ENCODE results near the gene OBP2A.

OBP2A gene

GRCh38 chr9:135504262-135505243 is 41.4 kb upstream of the OBP2A start:
- DNase-seq (ENCODE audit: extremely low spot score), result peak; percentile 60
- ChIA-PET CTCF (interaction anchor here (0.7 to 1.0 kb wide), 2 partner anchors 99 to 279 kb away, joined by 3 to 4 read pairs; no protein-coding TSS in a partner anchor), POLR2A (interaction anchor here (0.7 to 1.5 kb wide), 2 partner anchors 24 kb away, joined by 3 to 5 read pairs; no protein-coding TSS in a partner anchor)
- TF ChIP-seq ELF4 (IDR thresholded peaks at IDR 0.05) (no peak), CTBP1 (IDR thresholded peaks at IDR 0.05; ENCODE audit: borderline replicate concordance) (no peak)

DNA sequence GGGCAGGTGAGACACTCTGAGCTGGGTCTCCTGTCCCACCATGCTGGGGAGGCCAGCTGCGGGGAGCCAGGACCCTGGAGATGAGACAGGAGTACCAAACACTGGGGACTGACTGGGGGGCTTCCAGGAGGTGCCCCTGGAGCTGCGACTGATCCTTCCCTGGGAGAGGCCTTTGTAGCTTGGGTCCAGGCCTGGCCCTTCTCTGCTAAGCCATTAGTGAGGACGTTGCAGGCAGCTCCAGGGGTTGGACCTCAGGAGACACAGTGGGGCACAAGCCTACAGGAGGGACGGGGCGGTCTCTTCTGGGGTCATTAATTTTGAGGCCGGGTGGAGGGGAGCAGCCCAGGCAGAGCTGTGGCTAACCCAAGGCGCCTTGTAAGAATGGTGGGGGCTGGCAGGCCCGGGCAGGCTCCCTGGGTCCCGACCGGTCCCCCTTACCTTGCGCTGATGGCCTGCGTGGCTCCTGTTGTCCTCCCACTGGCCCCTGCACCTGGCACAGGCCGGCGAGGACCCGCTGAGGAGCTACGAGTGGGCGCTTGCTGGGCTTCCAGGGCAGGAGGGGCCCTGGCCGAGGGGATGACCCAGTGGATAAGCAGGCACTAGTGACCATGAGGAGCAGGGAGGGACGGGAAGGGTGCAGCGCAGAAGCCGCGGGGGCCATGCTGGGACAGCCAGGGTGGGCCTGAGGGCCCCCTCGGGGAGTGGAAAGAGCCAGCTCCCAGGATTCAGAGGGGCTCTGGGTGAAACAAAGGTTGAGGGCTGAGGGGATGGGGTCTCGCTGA is 40.3 kb upstream of the OBP2A start:
- POLR2A ChIA-PET, result interaction anchor here (1.5 kb wide), 1 partner anchor 25 kb away, joined by 5 read pairs; no protein-coding TSS in a partner anchor

DNA sequence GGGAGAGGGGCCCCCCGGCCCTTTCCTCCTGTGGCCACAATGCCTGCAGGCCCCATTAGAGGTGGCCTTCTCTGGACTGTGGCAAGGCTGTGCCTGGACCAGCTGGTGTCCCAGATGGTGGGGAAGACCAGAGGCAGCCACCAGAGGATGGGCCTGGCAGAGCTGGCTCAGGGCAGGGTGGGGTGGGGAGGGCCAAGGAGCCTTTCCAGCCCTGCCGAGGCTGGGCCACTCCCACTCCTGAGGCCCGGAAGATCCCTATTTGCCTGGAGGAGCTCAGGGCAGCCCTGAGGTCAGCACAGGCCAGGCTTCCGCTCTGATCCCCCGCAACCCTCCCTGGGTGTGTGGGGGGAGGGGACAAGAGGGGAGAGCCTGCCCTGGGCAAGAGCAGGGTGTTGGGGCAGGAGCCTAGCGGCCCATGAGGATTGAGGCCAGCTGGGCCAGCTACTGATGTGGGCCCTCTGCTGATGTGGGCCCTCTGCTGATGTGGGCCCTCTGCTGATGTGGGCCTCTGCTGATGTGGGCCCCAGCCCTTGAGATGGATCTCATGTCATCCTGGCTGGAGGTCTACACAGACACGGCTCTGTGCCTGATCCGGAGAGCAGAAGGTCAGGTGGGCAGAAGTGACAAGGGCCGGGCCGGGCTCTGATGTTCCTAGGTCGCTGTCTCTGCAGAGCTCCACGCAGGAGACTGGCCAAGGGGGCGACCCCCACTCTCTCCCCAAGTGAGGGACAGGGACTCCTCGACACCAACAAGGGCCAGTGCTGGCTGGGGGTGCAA is 39.4 kb upstream of the OBP2A start:
- CTCF ChIA-PET, result no interaction called here
- no peak for TF ChIP-seq TARDBP (IDR thresholded peaks at IDR 0.05)
- TF ChIP-seq ZNF384 (IDR thresholded peaks at IDR 0.05), result no peak
- TF ChIP-seq CTBP1 (IDR thresholded peaks at IDR 0.05; ENCODE audit: borderline replicate concordance), result no peak
- TF ChIP-seq SP1 (IDR thresholded peaks at IDR 0.05), result no peak
- no peak for TF ChIP-seq SUZ12 (IDR thresholded peaks at IDR 0.05)
- no peak for TF ChIP-seq NFRKB (IDR thresholded peaks at IDR 0.05)
- TF ChIP-seq HDGF (IDR thresholded peaks at IDR 0.05; ENCODE audit: borderline replicate concordance), result no peak
- TF ChIP-seq L3MBTL2 (conservative IDR thresholded peaks at IDR 0.05), result no peak
- TF ChIP-seq FOXA1 (IDR thresholded peaks at IDR 0.05), result no peak
- no peak for TF ChIP-seq BHLHE40 (IDR thresholded peaks at IDR 0.05; ENCODE audit: borderline replicate concordance)
- TF ChIP-seq, protein P1, sequence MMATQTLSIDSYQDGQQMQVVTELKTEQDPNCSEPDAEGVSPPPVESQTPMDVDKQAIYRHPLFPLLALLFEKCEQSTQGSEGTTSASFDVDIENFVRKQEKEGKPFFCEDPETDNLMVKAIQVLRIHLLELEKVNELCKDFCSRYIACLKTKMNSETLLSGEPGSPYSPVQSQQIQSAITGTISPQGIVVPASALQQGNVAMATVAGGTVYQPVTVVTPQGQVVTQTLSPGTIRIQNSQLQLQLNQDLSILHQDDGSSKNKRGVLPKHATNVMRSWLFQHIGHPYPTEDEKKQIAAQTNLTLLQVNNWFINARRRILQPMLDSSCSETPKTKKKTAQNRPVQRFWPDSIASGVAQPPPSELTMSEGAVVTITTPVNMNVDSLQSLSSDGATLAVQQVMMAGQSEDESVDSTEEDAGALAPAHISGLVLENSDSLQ (IDR thresholded peaks at IDR 0.05), result no peak
- TF ChIP-seq ARNT (IDR thresholded peaks at IDR 0.05), result no peak
- POLR2A ChIA-PET, result interaction anchor here (0.5 to 1.5 kb wide), 2 partner anchors 26 to 60 kb away, joined by 3 to 5 read pairs; no protein-coding TSS in a partner anchor
- no peak for DNase-seq (ENCODE audit: extremely low spot score)

More for the DNA sequence above, 40.3 kb upstream of the OBP2A start:
- no peak for DNase-seq (ENCODE audit: extremely low spot score)
- CTCF ChIA-PET, result interaction anchor here (0.6 kb wide), 1 partner anchor 1329 kb away, joined by 3 read pairs; no protein-coding TSS in a partner anchor
- TF ChIP-seq ELF4 (IDR thresholded peaks at IDR 0.05) (no peak), TARDBP (IDR thresholded peaks at IDR 0.05) (no peak), FOXM1 (IDR thresholded peaks at IDR 0.05; ENCODE audit: borderline replicate concordance) (no peak), ZNF384 (IDR thresholded peaks at IDR 0.05) (no peak), SUZ12 (IDR thresholded peaks at IDR 0.05) (no peak), LEF1 (IDR thresholded peaks at IDR 0.05; ENCODE audit: borderline replicate concordance) (no peak), CTBP1 (IDR thresholded peaks at IDR 0.05; ENCODE audit: borderline replicate concordance) (no peak), ARNT (IDR thresholded peaks at IDR 0.05) (no peak), FOXA1 (IDR thresholded peaks at IDR 0.05) (no peak), SP1 (IDR thresholded peaks at IDR 0.05) (no peak), HDGF (IDR thresholded peaks at IDR 0.05; ENCODE audit: borderline replicate concordance) (no peak), NFRKB (IDR thresholded peaks at IDR 0.05) (no peak), BHLHE40 (IDR thresholded peaks at IDR 0.05; ENCODE audit: borderline replicate concordance) (no peak), FOXK2 (IDR thresholded peaks at IDR 0.05) (no peak), L3MBTL2 (conservative IDR thresholded peaks at IDR 0.05) (no peak)
- TF ChIP-seq, protein P1 (IDR thresholded peaks at IDR 0.05), result no peak

DNA sequence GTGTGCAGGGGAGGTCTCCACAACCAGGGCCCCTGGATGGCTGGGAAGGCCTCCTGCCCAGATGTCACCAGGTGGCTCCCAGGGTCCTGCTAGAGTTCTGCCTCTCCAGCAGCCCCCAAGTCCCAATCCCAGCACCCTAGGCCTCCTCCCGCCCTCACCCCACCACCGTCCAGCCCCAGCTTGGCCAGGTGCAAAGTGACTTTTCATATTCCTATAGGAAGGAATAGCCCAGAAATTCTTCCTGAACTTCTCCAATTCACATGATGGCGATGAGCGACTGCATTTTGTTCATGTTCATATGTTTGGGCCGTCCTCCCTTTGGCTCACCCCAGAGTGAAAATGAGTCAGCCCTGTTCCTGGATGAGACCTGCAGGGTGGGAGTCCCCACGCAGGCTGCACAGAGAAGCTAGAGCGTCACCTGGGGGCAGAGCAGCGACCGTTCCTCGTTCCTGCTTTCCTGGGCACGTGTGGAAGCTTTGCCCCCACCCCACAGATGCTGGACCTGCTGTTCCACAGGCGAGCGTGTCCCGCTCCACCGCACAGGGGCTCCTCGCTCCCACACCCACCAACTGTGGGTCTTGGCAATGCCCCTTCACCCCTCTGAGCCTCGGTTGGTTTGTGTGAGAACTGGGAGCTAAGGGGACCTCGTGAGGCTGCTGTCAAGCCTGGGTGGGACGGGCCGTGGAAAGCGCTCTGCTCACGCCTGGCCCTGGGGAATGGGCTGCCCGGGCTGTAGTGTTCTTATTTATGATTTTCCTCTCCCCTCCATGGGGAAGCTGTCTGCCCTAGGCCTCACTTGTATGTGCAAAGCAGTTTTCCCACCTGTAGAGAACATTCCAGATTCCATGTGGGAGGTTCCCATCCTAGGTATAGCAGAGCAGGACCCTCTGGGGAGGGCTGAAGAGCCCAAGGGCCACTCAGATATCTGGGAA is 38.6 kb upstream of the OBP2A start:
- CTCF ChIA-PET, result no interaction called here
- no peak for DNase-seq (ENCODE audit: extremely low spot score)
- POLR2A ChIA-PET, result interaction anchor here (0.5 kb wide), 1 partner anchor 60 kb away, joined by 3 read pairs; no protein-coding TSS in a partner anchor

More for the DNA sequence above, 38.6 kb upstream of the OBP2A start:
- TF ChIP-seq ARNT (IDR thresholded peaks at IDR 0.05), result no peak
- TF ChIP-seq BHLHE40 (IDR thresholded peaks at IDR 0.05; ENCODE audit: borderline replicate concordance), result no peak
- no peak for TF ChIP-seq FOXM1 (IDR thresholded peaks at IDR 0.05; ENCODE audit: borderline replicate concordance)
- TF ChIP-seq L3MBTL2 (conservative IDR thresholded peaks at IDR 0.05), result no peak
- TF ChIP-seq FOXK2 (IDR thresholded peaks at IDR 0.05), result no peak
- no peak for TF ChIP-seq CTBP1 (IDR thresholded peaks at IDR 0.05; ENCODE audit: borderline replicate concordance)
- no peak for TF ChIP-seq FOXA1 (IDR thresholded peaks at IDR 0.05)
- TF ChIP-seq ELF4 (IDR thresholded peaks at IDR 0.05), result no peak
- no peak for TF ChIP-seq TARDBP (IDR thresholded peaks at IDR 0.05)
- TF ChIP-seq, protein P1 (IDR thresholded peaks at IDR 0.05), result no peak
- TF ChIP-seq NFRKB (IDR thresholded peaks at IDR 0.05), result no peak
- no peak for TF ChIP-seq SP1 (IDR thresholded peaks at IDR 0.05)

Data from HEK293T (cell line).